Mucosa of stomach (tissue), 1 donor: ENCODE results near the gene URB1.

ENCODE experiments used
- H3K27me3 ChIP-seq: one replicate; pipeline ENCODE4 v1.7.0; 2013; ENCODE audit warnings: mild to moderate bottlenecking, low read length; ENCODE audit not compliant: control insufficient read depth, insufficient read depth
- H3K36me3 ChIP-seq: one replicate; pipeline ENCODE4 v1.7.0; 2013; ENCODE audit warnings: low read length; ENCODE audit not compliant: control insufficient read depth, insufficient read depth
- H3K4me1 ChIP-seq: one replicate; pipeline ENCODE4 v1.7.0; 2013; ENCODE audit warnings: mild to moderate bottlenecking, low read length; ENCODE audit not compliant: control insufficient read depth, insufficient read depth
- H3K4me3 ChIP-seq: one replicate; pipeline ENCODE4 v1.7.0; 2013; ENCODE audit warnings: low read length
- H3K9ac ChIP-seq: one replicate; pipeline ENCODE4 v1.7.0; 2013; ENCODE audit warnings: mild to moderate bottlenecking, low read length, moderate library complexity
- H3K9me3 ChIP-seq: one replicate; pipeline ENCODE4 v1.7.0; 2013; ENCODE audit warnings: mild to moderate bottlenecking, low read length, moderate library complexity; ENCODE audit not compliant: control insufficient read depth
- donor health status: Pancreatic carcinoma.

The URB1 gene

GRCh38 chr21:32331444-32332305 lies 61.1 kb downstream of the URB1 start:
- Histone ChIP-seq H3K36me3 (no peaks in the 10 kb centered on the region), H3K27me3 (no peaks in the 10 kb centered on the region), H3K9me3 (no peaks in the 10 kb centered on the region), H3K9ac (no peak overlapping the region), H3K4me3 (no peak overlapping the region), H3K4me1 (no peaks in the 10 kb centered on the region)

GRCh38 chr21:32330784-32331311 lies 62.0 kb downstream of the URB1 start:
- H3K36me3 ChIP-seq = no peaks in the 10 kb centered on the region
- H3K4me3 ChIP-seq = no peak overlapping the region
- H3K9ac ChIP-seq = no peak overlapping the region
- no peaks in the 10 kb centered on the region for H3K4me1 ChIP-seq
- no peaks in the 10 kb centered on the region for H3K27me3 ChIP-seq
- H3K9me3 ChIP-seq = no peaks in the 10 kb centered on the region

GRCh38 chr21:32329776-32330175 lies 63.0 kb downstream of the URB1 start:
- H3K4me3 ChIP-seq = no peak overlapping the region
- H3K9me3 ChIP-seq = no peaks in the 10 kb centered on the region

GRCh38 chr21:32329331-32329730 lies 63.5 kb downstream of the URB1 start:
- H3K36me3 ChIP-seq = peaks cover under 1% of the 10 kb centered on the region
- no peaks in the 10 kb centered on the region for H3K9me3 ChIP-seq
- H3K4me1 ChIP-seq = no peaks in the 10 kb centered on the region

More at GRCh38 chr21:32329776-32330175, 63.0 kb downstream of the URB1 start:
- Histone ChIP-seq H3K4me1 (no peaks in the 10 kb centered on the region), H3K27me3 (no peaks in the 10 kb centered on the region), H3K36me3 (no peaks in the 10 kb centered on the region), H3K9ac (no peak overlapping the region)

GRCh38 chr21:32328595-32328994 lies 64.2 kb downstream of the URB1 start:
- Histone ChIP-seq H3K27me3 (no peaks in the 10 kb centered on the region), H3K36me3 (peaks cover 8% of the 10 kb centered on the region), H3K9ac (no peak overlapping the region), H3K4me1 (no peaks in the 10 kb centered on the region), H3K4me3 (no peak overlapping the region), H3K9me3 (no peaks in the 10 kb centered on the region)

More at GRCh38 chr21:32329331-32329730, 63.5 kb downstream of the URB1 start:
- no peak overlapping the region for H3K4me3 ChIP-seq
- H3K27me3 ChIP-seq = no peaks in the 10 kb centered on the region
- no peak overlapping the region for H3K9ac ChIP-seq

- Histone ChIP-seq H3K4me3 (no peak overlapping the region), H3K4me1 (no peaks in the 10 kb centered on the region), H3K9me3 (no peaks in the 10 kb centered on the region), H3K9ac (no peak overlapping the region), H3K27me3 (no peaks in the 10 kb centered on the region), H3K36me3 (peaks cover 8% of the 10 kb centered on the region)
Observed at GRCh38 chr21:32325706-32326105, 67.1 kb downstream of the URB1 start.

- no peak overlapping the region for H3K4me3 ChIP-seq
- no peaks in the 10 kb centered on the region for H3K4me1 ChIP-seq
- no peaks in the 10 kb centered on the region for H3K9me3 ChIP-seq
- H3K36me3 ChIP-seq = peaks cover 8% of the 10 kb centered on the region
- H3K27me3 ChIP-seq = no peaks in the 10 kb centered on the region
- H3K9ac ChIP-seq = no peak overlapping the region
Observed at GRCh38 chr21:32322676-32323075, 70.1 kb downstream of the URB1 start.

GRCh38 chr21:32322103-32322502 lies 70.7 kb downstream of the URB1 start:
- no peaks in the 10 kb centered on the region for H3K9me3 ChIP-seq
- H3K36me3 ChIP-seq = peaks cover 8% of the 10 kb centered on the region
- no peaks in the 10 kb centered on the region for H3K4me1 ChIP-seq
- H3K9ac ChIP-seq = no peak overlapping the region
- H3K27me3 ChIP-seq = no peaks in the 10 kb centered on the region
- no peak overlapping the region for H3K4me3 ChIP-seq

- Histone ChIP-seq H3K9ac (no peak overlapping the region), H3K9me3 (no peaks in the 10 kb centered on the region), H3K4me1 (no peaks in the 10 kb centered on the region), H3K27me3 (no peaks in the 10 kb centered on the region), H3K36me3 (peaks cover 8% of the 10 kb centered on the region), H3K4me3 (no peak overlapping the region)
Observed at GRCh38 chr21:32321480-32321879, 71.3 kb downstream of the URB1 start.

- H3K4me1 ChIP-seq = no peaks in the 10 kb centered on the region
- peaks cover 8% of the 10 kb centered on the region for H3K36me3 ChIP-seq
- no peak overlapping the region for H3K9ac ChIP-seq
- H3K4me3 ChIP-seq = no peak overlapping the region
- no peaks in the 10 kb centered on the region for H3K27me3 ChIP-seq
- H3K9me3 ChIP-seq = no peaks in the 10 kb centered on the region
Observed at GRCh38 chr21:32320726-32321125, 72.1 kb downstream of the URB1 start.

- H3K27me3 ChIP-seq = no peaks in the 10 kb centered on the region
- no peaks in the 10 kb centered on the region for H3K9me3 ChIP-seq
- no peaks in the 10 kb centered on the region for H3K4me1 ChIP-seq
- no peak overlapping the region for H3K4me3 ChIP-seq
- H3K9ac ChIP-seq = no peak overlapping the region
- peaks cover 8% of the 10 kb centered on the region for H3K36me3 ChIP-seq
Observed at GRCh38 chr21:32320059-32320458, 72.8 kb downstream of the URB1 start.

- Histone ChIP-seq H3K36me3 (peaks cover 4% of the 10 kb centered on the region), H3K4me1 (no peaks in the 10 kb centered on the region), H3K27me3 (no peaks in the 10 kb centered on the region), H3K4me3 (no peak overlapping the region), H3K9me3 (no peaks in the 10 kb centered on the region), H3K9ac (no peak overlapping the region)
Observed at GRCh38 chr21:32319012-32319411, 73.8 kb downstream of the URB1 start.
